Measurements from ENCODE around the gene RTL5.
"Not testable (repeated sequence)": the region's sequence is repeated elsewhere in the genome, so short reads cannot be mapped to it uniquely, and the experiment has no call there.

RTL5 gene

DNA sequence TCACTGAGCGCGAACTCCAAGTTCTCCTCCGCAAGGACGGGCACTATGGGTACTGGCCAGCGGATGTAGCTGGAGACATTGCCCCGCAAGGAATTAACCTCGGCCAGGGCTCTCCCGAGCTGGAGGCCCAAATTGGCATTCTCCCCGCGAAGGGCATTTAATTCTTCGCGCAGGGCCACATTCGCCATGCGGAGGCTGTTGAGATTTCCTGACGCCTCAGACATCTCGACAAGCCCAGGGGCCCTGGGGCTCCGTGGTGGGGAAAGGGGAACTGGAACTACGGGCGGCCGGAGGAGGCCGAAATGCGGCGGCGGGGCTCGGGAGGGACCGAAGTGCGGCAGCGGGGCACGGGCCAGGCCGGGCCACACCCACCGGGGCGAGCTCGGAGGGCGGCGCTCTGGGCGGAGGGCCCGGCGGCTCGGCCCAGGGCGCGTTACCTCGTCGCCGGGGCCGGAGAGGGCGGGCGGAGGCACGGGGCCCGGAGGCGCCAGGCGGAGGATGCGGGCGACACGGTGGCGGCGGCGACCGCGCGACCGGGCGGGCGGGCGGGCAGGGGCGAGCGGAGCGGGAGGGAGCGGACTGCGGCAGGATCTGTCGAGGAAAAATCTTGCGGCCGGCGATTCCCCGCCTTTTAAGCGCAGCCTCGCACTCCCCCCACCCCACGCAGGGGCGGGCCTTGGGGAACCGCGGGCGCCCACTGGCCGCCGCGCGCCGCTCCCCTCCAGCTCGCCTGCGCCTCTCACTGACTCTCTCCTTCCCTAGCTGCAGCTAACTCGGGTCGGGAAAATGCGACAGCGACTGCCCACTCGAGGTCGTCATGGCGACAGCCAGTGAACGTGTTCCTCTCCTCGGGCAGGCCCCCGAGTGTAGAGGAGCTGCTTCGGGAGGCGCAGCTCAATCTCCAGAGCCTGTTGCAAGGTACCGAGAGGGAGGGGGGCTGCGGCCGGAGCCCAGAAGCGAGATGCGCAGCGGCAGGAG is at the start of gene RTL5:
Gene RTL5 (minus strand): TSS at position 599 of the 978 bp plus-strand sequence.
- peak; percentile 24 to 33 for DNase-seq (ENCODE audit: low read depth in 2 of 2)

DNA sequence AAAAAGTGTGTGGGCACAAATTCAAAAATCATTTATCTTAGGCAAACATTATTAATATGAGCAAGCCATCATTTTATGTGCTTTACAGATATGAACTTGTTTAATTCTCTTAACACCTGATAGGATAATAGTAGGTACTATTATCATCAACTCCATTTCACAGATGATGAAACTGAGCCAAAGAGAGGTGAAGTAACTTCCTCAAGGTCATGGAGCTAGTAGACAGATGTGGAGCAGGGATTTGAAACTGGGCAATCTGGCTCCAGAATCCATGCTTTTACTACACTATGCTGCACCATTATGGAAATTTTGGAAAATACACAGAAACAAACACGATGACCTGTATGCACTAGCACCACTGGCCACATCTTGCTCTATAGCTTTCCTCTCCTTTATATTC is 48.8 kb upstream of the RTL5 start:
- no peak for DNase-seq (ENCODE audit: low read depth in 2 of 2)

- DNase-seq (ENCODE audit: low read depth in 2 of 2): no peak
Observed at GRCh38 chrX:72176981-72177380, 45.3 kb upstream of the RTL5 start.

- DNase-seq (ENCODE audit: low read depth in 2 of 2): not testable (repeated sequence)
Observed at GRCh38 chrX:72176289-72176688, 44.6 kb upstream of the RTL5 start.

- DNase-seq (ENCODE audit: low read depth in 2 of 2): no peak
Observed at GRCh38 chrX:72169008-72169728, 37.5 kb upstream of the RTL5 start.

GRCh38 chrX:72165551-72165950 is 33.8 kb upstream of the RTL5 start:
- DNase-seq (ENCODE audit: low read depth in 2 of 2): no peak

- no peak for DNase-seq (ENCODE audit: low read depth in 2 of 2)
Observed at GRCh38 chrX:72159769-72160168, 28.1 kb upstream of the RTL5 start.

DNA sequence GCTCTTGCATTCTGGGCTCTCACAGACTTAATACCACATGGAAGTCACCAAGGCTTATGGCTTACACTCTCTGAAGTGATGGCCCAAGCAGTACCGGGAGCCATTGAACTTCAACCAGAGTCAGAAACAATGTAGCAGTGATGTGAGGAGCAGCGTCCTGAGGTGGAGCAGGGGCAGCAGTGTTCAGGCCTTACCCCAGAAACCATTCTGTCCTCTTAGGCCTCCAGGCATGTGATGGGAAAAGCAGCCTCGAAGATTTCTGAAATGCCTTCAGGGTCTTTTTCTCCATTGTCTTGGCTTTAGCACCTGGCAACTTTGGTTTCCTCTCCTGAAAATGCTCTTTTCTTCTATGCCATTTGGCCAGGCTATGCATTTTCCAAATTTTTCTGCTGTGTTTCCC is 27.1 kb upstream of the RTL5 start:
- DNase-seq (ENCODE audit: low read depth in 2 of 2): no peak

DNA sequence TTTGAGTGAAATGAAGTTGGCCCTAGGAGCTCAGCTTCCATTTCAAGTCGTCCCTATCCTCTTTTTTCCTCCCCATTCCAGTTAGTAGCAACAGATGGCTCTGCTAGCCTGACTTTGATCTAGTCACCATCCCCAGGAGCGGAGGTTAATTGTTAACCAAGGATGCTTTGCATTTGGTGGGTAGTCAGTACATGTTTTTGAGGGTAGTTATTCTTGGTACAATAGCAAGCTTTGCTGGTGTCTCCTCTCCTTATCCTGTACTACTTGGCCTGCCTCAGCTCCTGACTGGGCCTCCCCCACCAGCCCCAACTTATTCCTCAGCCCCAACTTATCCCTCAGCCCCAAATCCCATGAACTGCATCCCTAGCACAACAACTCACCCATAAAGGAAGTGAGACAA is 14.8 kb upstream of the RTL5 start:
- no peak for DNase-seq (ENCODE audit: low read depth in 2 of 2)

DNA sequence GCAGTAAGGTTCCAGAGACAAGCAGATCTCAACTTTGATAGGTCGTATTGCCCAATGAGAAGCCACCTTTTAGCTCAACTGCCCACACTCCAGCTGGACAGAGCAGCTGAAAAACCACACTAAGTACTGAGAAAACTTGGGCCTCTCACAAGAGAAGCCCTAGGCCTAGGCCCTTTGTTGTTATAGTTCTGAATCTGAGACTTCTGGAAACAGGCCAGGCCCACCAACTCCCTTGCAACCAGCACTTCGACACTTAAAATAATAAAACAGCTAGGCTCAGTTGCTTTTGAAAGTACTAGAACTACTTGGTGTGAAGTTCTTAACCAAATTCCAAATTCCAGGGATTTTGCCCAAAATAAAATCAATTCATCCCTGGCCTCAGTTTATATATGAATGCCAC is 13.5 kb upstream of the RTL5 start:
- DNase-seq (ENCODE audit: low read depth in 2 of 2): no peak

GRCh38 chrX:72143609-72143907 is 11.8 kb upstream of the RTL5 start:
- no peak for DNase-seq (ENCODE audit: low read depth in 2 of 2)

GRCh38 chrX:72142794-72143608 is 11.3 kb upstream of the RTL5 start:
- no peak for DNase-seq (ENCODE audit: low read depth in 2 of 2)

GRCh38 chrX:72142094-72142793 is 10.5 kb upstream of the RTL5 start:
- DNase-seq (ENCODE audit: low read depth in 2 of 2): no peak

- DNase-seq (ENCODE audit: low read depth in 2 of 2): no peak
Observed at GRCh38 chrX:72141372-72142004, 9.8 kb upstream of the RTL5 start.

DNA sequence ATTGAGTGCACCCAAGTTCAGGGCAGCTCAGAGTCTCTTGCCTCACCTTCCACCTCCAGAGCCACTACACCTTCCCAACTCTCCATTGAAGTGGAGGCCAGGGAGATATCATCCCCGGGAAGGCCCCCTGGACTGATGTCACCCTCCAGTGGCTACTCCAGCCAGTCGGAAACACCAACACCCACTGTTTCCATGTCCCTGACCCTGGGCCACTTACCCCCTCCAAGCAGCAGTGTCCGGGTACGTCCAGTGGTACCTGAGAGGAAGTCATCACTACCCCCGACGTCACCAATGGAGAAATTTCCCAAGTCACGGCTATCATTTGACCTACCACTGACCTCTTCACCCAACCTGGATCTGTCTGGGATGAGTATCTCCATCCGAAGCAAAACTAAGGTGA is 7.8 kb upstream of the RTL5 start:
- no peak for DNase-seq (ENCODE audit: low read depth in 2 of 2)

DNA sequence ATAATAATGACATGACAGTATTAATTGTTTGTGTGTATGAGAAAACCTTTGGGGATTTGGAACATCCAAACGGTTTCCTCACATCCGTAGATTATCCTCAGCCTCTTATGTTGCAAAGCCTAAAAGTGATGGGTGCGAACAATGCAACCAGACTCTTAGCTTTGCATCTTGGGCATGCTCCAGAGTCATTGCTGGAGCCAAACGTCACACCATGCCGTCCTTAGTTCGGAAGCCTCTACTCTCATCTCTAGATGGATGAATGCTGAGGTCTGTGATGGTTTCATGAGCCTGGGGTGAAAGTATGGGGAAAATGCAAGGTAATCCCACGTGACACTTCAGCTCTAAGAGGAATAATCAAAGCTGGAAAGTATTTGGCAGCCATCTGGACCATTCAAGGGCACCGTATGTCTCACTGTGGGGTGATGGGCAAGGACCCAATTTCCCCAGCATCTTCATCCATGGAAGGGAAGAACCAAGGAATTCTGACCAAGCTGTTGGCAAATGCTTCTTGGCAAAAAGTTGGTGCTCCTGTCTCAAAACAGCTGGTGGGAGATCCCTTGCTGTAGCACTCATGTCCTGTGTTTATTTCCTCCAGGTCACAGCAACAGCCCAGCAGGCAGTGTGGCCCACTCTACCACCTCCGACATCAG is 6.3 kb upstream of the RTL5 start:
- no peak for DNase-seq (ENCODE audit: low read depth in 2 of 2)

- no peak for DNase-seq (ENCODE audit: low read depth in 2 of 2)
Observed at GRCh38 chrX:72133851-72134546, 2.3 kb upstream of the RTL5 start.

DNA sequence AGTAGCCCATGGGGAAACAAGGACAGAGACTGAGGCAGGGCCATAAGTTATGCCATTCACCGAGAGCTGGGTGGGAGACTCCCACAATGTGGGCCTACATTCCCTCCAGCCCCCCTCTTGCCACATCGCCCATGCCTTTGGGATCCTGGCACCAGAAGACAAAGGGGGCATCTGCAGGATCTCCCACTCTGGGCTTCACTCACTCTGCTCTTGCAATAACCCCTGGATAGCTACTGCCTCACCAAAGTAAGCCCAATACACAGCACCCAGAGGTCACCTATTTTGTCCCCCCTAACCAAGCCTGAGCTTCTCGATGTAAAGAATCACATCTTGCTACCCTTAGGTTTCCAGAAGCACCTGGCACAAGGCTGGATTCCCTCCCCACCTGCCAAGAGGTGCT is 741 bp upstream of the RTL5 start:
- no peak for DNase-seq (ENCODE audit: low read depth in 2 of 2)

- no peak for DNase-seq (ENCODE audit: low read depth in 2 of 2)
Observed at GRCh38 chrX:72130762-72131250, 909 bp downstream of the RTL5 start.

All from stimulated activated CD8-positive, alpha-beta memory T cell treated with anti-CD3 and anti-CD28 coated beads, Interleukin-2, amount 100 ng/mL, for 48 hours (primary cell).